Measurements from ENCODE around the gene INPPL1.
A peak's percentile ranks its signal among the peaks of the same experiment; 100 is the strongest.

The INPPL1 gene

GRCh38 chr11:72253392-72253791, 28.8 kb downstream of the INPPL1 start:
- DNase-seq (ENCODE audit: low read depth), result no peak
- TF ChIP-seq CTCF (IDR thresholded peaks at IDR 0.05; ENCODE audit: low read depth, low read length, missing control alignments), result no peak
- H3K4me3 ChIP-seq (ENCODE audit: low read depth, low read length), result no peak overlapping the region
- in situ Hi-C loops (cut with HindIII; ENCODE audit: low sequenced_read_pairs), result no loop called here

- no peak for DNase-seq (ENCODE audit: low read depth)
- H3K4me3 ChIP-seq (ENCODE audit: low read depth, low read length), result no peak overlapping the region
- no peak for TF ChIP-seq CTCF (IDR thresholded peaks at IDR 0.05; ENCODE audit: low read depth, low read length, missing control alignments)
- in situ Hi-C loops (cut with HindIII; ENCODE audit: low sequenced_read_pairs), result no loop called here
Observed at GRCh38 chr11:72254299-72254993, 29.9 kb downstream of the INPPL1 start.

- in situ Hi-C loops (cut with HindIII; ENCODE audit: low sequenced_read_pairs), result no loop called here
- no peak for DNase-seq (ENCODE audit: low read depth)
- no peak overlapping the region for H3K4me3 ChIP-seq (ENCODE audit: low read depth, low read length)
- no peak for TF ChIP-seq CTCF (IDR thresholded peaks at IDR 0.05; ENCODE audit: low read depth, low read length, missing control alignments)
Observed at GRCh38 chr11:72257570-72257969, 33.0 kb downstream of the INPPL1 start.

GRCh38 chr11:72259490-72259889, 34.9 kb downstream of the INPPL1 start:
- no peak for TF ChIP-seq CTCF (IDR thresholded peaks at IDR 0.05; ENCODE audit: low read depth, low read length, missing control alignments)
- in situ Hi-C loops (cut with HindIII; ENCODE audit: low sequenced_read_pairs), result no loop called here
- no peak for DNase-seq (ENCODE audit: low read depth)
- no peak overlapping the region for H3K4me3 ChIP-seq (ENCODE audit: low read depth, low read length)

- no peak overlapping the region for H3K4me3 ChIP-seq (ENCODE audit: low read depth, low read length)
- no peak for TF ChIP-seq CTCF (IDR thresholded peaks at IDR 0.05; ENCODE audit: low read depth, low read length, missing control alignments)
- DNase-seq (ENCODE audit: low read depth), result no peak
- in situ Hi-C loops (cut with HindIII; ENCODE audit: low sequenced_read_pairs), result no loop called here
Observed at GRCh38 chr11:72260574-72260973, 36.0 kb downstream of the INPPL1 start.

- DNase-seq (ENCODE audit: low read depth), result peak; percentile 26
- in situ Hi-C loops (cut with HindIII; ENCODE audit: low sequenced_read_pairs), result no loop called here
- no peak overlapping the region for H3K4me3 ChIP-seq (ENCODE audit: low read depth, low read length)
- no peak for TF ChIP-seq CTCF (IDR thresholded peaks at IDR 0.05; ENCODE audit: low read depth, low read length, missing control alignments)
Observed at GRCh38 chr11:72263361-72263760, 38.8 kb downstream of the INPPL1 start.

Measured in astrocyte of the cerebellum (primary cell).